ENCODE results near the gene ZNF316. TPM values are rescaled to one million over a fixed set of nuclear protein-coding genes. Genes with fewer than 3 reads are reported as not detected.
"Not testable (repeated sequence)": the region's sequence is repeated elsewhere in the genome, so short reads cannot be mapped to it uniquely, and the experiment has no call there.

ZNF316 gene
- total RNA-seq, 3 donors from 2014 or later = 10.2 to 21.4 (median 21.3) TPM

DNA sequence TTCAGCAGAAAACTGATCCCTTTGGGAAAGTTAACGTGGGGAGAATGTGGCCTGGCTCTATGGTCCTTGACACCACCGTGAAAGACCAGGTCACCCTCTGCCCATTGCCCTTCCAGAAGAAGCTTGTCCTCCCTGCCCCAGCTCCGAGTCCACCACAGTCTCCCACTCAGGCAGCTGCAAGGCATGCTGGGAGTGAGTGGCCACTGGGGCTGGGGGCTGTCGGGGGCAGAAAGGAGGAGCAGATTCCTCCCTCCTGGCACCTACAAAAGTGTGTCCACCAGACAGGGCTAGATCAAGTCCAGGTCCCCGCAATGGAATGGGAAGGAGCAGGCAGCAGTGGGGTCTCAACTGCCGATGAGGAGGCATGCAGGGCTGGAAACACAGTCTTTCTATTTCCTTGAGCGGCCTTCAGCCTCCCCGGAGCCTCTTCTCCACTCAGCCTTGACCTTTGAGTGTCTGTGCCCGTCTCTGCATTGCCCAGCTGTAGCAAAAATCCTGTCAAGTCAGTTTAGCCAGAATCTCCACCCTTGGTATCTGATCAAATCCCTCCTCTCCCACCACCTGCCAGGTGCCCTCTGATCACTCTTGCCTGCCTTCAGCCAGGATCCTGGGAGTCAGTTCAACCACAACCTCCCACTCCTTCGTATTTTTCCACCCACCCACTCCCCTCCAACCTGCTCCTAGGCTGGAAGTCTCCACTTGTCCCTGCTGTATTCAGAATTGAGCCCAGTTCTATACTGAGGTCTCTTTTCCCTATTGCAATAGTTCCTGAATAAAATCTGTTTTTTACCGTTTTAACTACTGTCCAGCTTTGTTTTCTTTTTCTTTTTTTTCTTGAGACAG, 6.9 kb upstream of the ZNF316 start:
- Histone ChIP-seq H3K27ac (no peak overlapping the region), H3K4me1 (no peaks in the 10 kb centered on the region), H3K27me3 (no peaks in the 10 kb centered on the region), H3K4me3 (no peak overlapping the region), H3K36me3 (no peaks in the 10 kb centered on the region), H3K9me3 (no peaks in the 10 kb centered on the region)
- TF ChIP-seq POLR2A (IDR thresholded peaks at IDR 0.05) = no peak
- TF ChIP-seq, protein P1, sequence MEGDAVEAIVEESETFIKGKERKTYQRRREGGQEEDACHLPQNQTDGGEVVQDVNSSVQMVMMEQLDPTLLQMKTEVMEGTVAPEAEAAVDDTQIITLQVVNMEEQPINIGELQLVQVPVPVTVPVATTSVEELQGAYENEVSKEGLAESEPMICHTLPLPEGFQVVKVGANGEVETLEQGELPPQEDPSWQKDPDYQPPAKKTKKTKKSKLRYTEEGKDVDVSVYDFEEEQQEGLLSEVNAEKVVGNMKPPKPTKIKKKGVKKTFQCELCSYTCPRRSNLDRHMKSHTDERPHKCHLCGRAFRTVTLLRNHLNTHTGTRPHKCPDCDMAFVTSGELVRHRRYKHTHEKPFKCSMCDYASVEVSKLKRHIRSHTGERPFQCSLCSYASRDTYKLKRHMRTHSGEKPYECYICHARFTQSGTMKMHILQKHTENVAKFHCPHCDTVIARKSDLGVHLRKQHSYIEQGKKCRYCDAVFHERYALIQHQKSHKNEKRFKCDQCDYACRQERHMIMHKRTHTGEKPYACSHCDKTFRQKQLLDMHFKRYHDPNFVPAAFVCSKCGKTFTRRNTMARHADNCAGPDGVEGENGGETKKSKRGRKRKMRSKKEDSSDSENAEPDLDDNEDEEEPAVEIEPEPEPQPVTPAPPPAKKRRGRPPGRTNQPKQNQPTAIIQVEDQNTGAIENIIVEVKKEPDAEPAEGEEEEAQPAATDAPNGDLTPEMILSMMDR (IDR thresholded peaks at IDR 0.05) = no peak
- TF ChIP-seq POLR2AphosphoS5 (IDR thresholded peaks at IDR 0.05) = no peak
- DNase-seq (ENCODE audit: low spot score in 2 of 2) = no peak
- intact Hi-C loops (cut with DNase I; ENCODE audit: low total_unique reads) = no loop called here

DNA sequence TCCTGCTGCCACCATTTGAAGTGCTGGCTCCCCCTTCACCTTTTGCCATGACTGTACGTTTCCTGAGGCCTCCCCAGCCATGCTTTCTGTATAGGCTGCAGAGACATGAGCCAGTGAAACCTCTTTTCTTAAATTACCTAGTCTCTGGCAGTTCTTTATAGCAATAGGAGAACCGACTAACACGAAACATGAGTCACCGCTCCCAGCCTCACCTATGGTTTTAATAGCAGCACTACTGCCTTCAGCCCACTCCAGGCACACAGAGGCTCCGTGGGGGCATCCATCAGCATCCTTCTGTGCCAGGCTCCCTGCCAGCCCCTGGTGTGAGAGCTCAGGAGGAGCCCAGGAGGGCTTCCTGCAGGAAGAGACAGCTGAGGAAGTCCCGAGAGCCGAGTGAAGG, 5.5 kb upstream of the ZNF316 start:
- intact Hi-C loops (cut with DNase I; ENCODE audit: low total_unique reads) = no loop called here
- H3K4me1 ChIP-seq = peaks cover 0 to 6% of the 10 kb centered on the region in 2 donors
- no peak for DNase-seq (ENCODE audit: low spot score in 2 of 2)
- no peak overlapping the region for H3K27ac ChIP-seq
- no peak for TF ChIP-seq POLR2A (IDR thresholded peaks at IDR 0.05)
- TF ChIP-seq, protein P1 (IDR thresholded peaks at IDR 0.05) = no peak
- no peak for TF ChIP-seq POLR2AphosphoS5 (IDR thresholded peaks at IDR 0.05)
- H3K4me3 ChIP-seq = no peak overlapping the region
- H3K27me3 ChIP-seq = no peaks in the 10 kb centered on the region
- H3K36me3 ChIP-seq = no peaks in the 10 kb centered on the region
- no peaks in the 10 kb centered on the region for H3K9me3 ChIP-seq

DNA sequence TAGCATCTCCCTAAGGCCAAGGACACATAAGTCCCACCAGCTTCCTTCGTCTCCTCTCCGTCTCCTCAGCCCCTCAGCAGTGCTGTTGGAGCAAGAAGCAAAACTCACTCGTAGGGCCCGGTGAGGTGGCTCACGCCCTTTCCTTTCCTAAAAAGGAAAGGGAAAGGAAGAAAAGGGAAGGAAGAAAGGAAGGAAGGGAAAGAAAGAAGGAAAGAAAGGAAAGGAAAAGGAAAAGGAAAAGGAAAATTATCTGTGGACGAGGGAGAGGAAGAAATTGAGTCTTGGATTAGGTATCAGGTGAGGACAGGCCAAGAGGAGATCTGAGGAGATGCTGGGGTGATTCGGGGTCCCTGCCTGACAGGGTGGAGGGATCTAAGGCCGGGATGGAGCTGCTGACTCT, 3.1 kb upstream of the ZNF316 start:
- TF ChIP-seq, protein P1 (IDR thresholded peaks at IDR 0.05) = no peak
- TF ChIP-seq POLR2A (IDR thresholded peaks at IDR 0.05) (no peak), POLR2AphosphoS5 (IDR thresholded peaks at IDR 0.05) (no peak)
- intact Hi-C loops (cut with DNase I; ENCODE audit: low total_unique reads) = no loop called here
- H3K27me3 ChIP-seq = no peaks in the 10 kb centered on the region
- no peak overlapping the region for H3K27ac ChIP-seq
- DNase-seq (ENCODE audit: low spot score in 2 of 2) = no peak
- H3K9me3 ChIP-seq = no peaks in the 10 kb centered on the region
- H3K36me3 ChIP-seq = no peaks in the 10 kb centered on the region
- H3K4me3 ChIP-seq = no peak overlapping the region
- H3K4me1 ChIP-seq = peaks cover 6 to 8% of the 10 kb centered on the region in 2 donors

DNA sequence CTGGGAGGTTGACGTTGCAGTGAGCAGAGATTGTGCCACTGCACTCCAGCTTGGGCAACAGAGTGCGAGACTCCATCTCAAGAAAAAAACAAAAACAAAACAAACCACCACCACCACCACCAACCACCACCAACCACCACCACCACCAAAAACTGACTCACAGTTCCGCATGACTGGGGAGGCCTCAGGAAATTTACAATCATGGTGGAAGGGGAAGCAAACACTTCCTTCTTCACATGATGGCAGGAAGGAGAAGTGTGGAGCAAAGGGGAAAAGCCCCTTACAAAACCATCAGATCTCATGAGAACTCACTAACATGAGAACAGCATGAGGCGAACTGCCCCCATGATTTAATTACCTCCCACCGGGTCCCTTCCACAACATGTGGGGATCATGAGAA, 2.1 kb upstream of the ZNF316 start:
- H3K4me3 ChIP-seq; H3K27ac ChIP-seq; H3K9me3 ChIP-seq; DNase-seq (ENCODE audit: low spot score in 2 of 2); H3K36me3 ChIP-seq; intact Hi-C loops (cut with DNase I; ENCODE audit: low total_unique reads); H3K4me1 ChIP-seq; H3K27me3 ChIP-seq: not testable (repeated sequence)

DNA sequence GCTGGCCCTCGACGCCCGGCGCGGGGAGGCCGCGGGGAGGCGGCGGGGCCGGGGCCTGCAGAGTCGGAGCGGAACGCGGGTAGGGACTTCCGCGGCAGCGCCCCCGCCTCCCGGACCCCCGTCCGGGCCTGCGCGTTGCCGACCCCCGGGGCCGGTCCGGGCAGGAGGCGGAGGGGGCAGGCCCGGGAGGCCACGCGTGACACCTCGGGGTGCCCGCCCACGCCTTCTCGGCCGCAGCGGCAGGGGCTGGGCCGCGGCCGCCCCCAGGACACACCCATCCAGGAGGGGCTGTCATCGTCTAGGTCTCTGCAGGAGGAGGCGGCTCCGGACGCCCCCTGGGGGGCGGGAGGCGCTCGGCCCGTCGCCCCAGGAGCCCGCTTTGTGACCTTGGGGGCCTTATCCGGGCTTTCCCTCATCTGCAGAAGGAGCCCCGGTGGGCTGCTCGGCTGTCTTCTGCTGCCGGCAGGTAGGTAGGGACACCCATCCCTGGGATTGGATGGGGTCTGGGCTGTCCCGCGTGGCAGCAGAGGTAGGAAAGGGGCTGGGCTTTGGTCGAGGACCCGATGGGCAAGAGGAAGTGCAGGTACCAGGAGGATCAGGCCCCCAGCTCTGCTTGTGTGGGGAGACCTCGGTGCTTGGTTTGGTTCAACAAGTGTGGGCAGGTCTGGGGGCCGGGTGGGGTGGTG, 569 bp downstream of the ZNF316 start:
- Histone ChIP-seq H3K27ac (peak overlapping the region; percentile 66 to 98), H3K4me3 (peak overlapping the region; percentile 92 to 100 (median 94)), H3K9me3 (no peaks in the 10 kb centered on the region), H3K4me1 (peaks cover 6 to 8% of the 10 kb centered on the region in 2 donors), H3K27me3 (no peaks in the 10 kb centered on the region), H3K36me3 (no peaks in the 10 kb centered on the region)
- no peak for TF ChIP-seq POLR2A (IDR thresholded peaks at IDR 0.05)
- TF ChIP-seq POLR2AphosphoS5 (IDR thresholded peaks at IDR 0.05) = no peak
- TF ChIP-seq, protein P1 (IDR thresholded peaks at IDR 0.05) = no peak
- no peak for DNase-seq (ENCODE audit: low spot score in 2 of 2)
- intact Hi-C loops (cut with DNase I; ENCODE audit: low total_unique reads) = no loop called here
